BLaER1 treated with 17β-estradiol and CSF1 and Interleukin-3, amounts not matched to agents 10 nM and 100 nM (cell line): ENCODE data around the gene ICAM5.
"Not testable (repeated sequence)": the region's sequence is repeated elsewhere in the genome, so short reads cannot be mapped to it uniquely, and the experiment has no call there.

ENCODE experiments used
- H3K27ac ChIP-seq, 11 experiments: shearing (Covaris generic); formaldehyde crosslinking; 2 replicates each; pipeline ENCODE4 v1.8.1; 2022
- H3K27me3 ChIP-seq, 11 experiments: shearing (Covaris generic); formaldehyde crosslinking; 2 replicates each; pipeline ENCODE4 v1.8.1; 2022
- H3K36me3 ChIP-seq, 11 experiments: shearing (Covaris generic); formaldehyde crosslinking; 2 replicates each; pipeline ENCODE4 v1.8.1; 2022
- H3K4me1 ChIP-seq, 10 experiments: shearing (Covaris generic); formaldehyde crosslinking; 2 replicates each; pipeline ENCODE4 v1.8.1; 2022
- H3K4me2 ChIP-seq, 11 experiments: shearing (Covaris generic); formaldehyde crosslinking; 2 replicates each; pipeline ENCODE4 v1.8.1; 2022
- H3K4me3 ChIP-seq, 10 experiments: shearing (Covaris generic); formaldehyde crosslinking; 2 replicates each; pipeline ENCODE4 v1.8.1; 2022
- H3K9ac ChIP-seq, 11 experiments: shearing (Covaris generic); formaldehyde crosslinking; 2 replicates each; pipeline ENCODE4 v1.8.1; 2022
- H3K9me3 ChIP-seq, 11 experiments: shearing (Covaris generic); formaldehyde crosslinking; replicated peaks in 1 of 11; 2 replicates each; pipeline ENCODE4 v1.8.1; 2022
- H4K20me1 ChIP-seq, 11 experiments: shearing (Covaris generic); formaldehyde crosslinking; 2 replicates each; pipeline ENCODE4 v1.8.1; 2022
- Cebpa-rat ChIP-seq, 11 experiments: shearing (Covaris generic); IDR thresholded peaks; 2 replicates each; pipeline ENCODE4 v1.8.1; 2022

Gene ICAM5

DNA sequence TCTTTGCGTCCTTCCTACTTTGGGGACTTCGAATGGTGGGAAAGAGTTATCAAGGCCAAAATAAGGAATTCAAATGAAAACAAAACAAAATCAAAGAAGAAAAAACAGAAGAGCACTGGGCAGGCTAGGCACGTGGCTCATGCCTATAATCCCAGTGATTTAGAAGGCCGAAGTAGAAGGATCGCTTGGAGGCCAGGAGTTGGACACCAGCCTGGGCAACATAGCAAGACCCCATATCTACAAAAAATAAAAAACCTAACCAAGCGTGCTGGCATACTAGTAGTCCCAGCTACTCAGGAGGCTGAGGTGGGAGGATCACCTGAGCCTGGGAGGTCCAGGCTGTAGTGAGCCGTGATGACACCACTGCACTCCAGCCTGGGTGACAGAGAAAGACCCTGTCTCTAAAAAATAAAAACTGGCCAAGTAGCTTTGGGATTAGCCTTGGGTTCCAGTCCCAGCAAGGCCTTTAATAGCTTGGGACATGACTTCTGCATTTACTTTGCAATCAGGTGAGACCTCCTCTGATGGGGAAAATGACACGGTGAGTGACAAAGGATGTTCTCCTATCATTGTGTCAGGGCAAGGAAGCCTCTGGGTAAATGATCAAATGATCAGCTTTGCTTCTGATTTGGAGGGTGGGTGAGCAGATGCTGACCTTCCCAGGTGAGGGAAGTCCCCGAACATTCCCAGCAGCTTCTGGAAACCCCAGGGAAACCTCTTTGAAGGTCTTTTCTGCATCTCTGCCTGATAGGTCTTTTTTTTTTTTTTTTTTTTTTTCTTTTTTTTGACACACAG lies 11.8 kb upstream of the ICAM5 start:
- Histone ChIP-seq H3K27ac (no peak overlapping the region), H3K4me2 (peak overlapping the region in 3 of 11 experiments; percentile 28 to 70 (median 36); a peak in 5 of 22 replicates), H4K20me1 (peaks cover 0 to 100% (median 5%) of the 10 kb centered on the region in 11 experiments; a peak in 10 of 22 replicates)

DNA sequence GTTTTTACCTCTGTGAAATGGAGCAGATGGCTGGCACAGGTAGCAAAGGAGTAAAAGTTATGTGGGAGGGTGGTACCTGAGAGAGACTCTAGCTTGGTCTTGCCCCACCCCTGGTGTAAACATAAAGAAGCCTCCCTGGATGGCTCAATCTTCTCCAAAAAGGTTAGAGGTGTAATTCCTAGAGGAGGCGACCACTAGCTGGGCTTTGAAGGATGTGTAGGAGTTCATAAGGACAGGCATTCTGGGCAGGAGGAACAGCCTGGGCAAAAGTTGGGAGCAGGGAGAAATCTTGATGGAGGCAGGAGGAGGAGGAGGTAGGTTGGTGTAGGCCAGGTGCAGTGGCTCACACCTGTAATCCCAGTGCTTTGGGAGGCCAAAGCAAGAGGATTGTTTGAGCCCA lies 10.8 kb upstream of the ICAM5 start:
- Histone ChIP-seq H3K27ac (no peak overlapping the region), H3K4me2 (peak overlapping the region in 4 of 11 experiments; percentile 28 to 70 (median 50); a peak in 8 of 22 replicates), H3K9me3 (no peaks in the 10 kb centered on the region), H3K4me3 (no peak overlapping the region), H4K20me1 (peaks cover 0 to 100% (median 5%) of the 10 kb centered on the region in 11 experiments; a peak in 10 of 22 replicates), H3K27me3 (no peaks in the 10 kb centered on the region), H3K4me1 (peaks cover 11 to 97% (median 17%) of the 10 kb centered on the region in 10 experiments), H3K9ac (peak overlapping the region in 1 of 11 experiments; percentile 35; a peak in 2 of 22 replicates), H3K36me3 (peaks cover 18 to 99% (median 43%) of the 10 kb centered on the region in 11 experiments)
- TF ChIP-seq Cebpa-rat (IDR thresholded peaks at IDR 0.05), result no peak

More for the DNA sequence above, 11.8 kb upstream of the ICAM5 start:
- peaks cover 11 to 97% (median 19%) of the 10 kb centered on the region in 10 experiments for H3K4me1 ChIP-seq
- no peaks in the 10 kb centered on the region for H3K9me3 ChIP-seq
- H3K36me3 ChIP-seq, result peaks cover 11 to 99% (median 35%) of the 10 kb centered on the region in 11 experiments; a peak in 20 of 22 replicates
- H3K9ac ChIP-seq, result peak overlapping the region in 1 of 11 experiments; percentile 35; a peak in 1 of 22 replicates
- no peaks in the 10 kb centered on the region for H3K27me3 ChIP-seq
- H3K4me3 ChIP-seq, result no peak overlapping the region
- TF ChIP-seq Cebpa-rat (IDR thresholded peaks at IDR 0.05), result no peak

DNA sequence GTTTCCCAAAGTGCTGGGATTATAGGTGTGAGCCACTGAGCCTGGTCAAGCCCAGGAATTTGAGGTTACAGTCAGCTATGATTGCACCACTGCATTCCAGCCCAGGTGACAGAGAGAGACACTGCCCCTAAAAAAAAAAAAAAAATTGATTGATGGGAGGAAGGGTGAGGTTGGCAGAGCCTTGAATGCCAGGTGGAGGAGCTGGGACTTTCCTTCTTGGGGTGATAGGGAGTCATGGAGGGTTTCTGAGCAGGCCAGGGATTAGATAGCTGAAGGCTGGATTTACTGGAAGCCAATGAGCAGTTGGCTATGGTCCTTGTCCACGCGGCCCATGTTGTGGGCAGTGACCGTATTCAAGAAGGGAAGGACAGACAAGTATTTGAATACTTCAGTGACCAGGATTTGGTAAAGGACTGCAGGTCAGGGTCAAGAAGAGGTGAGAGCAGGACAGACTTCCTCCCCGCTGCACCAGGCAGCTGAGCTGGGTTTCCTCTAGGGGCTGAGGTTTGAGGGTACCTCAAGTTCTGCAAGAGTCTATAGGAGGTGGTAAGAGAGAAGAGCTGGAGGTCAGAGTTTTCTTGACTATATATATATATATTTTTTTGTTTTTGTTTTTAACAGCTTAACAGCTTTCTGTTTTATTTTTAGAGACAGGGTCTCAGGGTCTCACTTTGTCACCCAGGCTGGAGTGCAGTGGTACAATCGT lies 9.9 kb upstream of the ICAM5 start:
- Histone ChIP-seq H3K4me2 (peak overlapping the region; percentile 28 to 78 (median 54)), H3K27me3 (no peaks in the 10 kb centered on the region), H3K4me1 (peaks cover 12 to 97% (median 19%) of the 10 kb centered on the region in 10 experiments), H3K9me3 (no peaks in the 10 kb centered on the region), H3K27ac (no peak overlapping the region), H3K36me3 (peaks cover 22 to 99% (median 45%) of the 10 kb centered on the region in 11 experiments), H3K4me3 (no peak overlapping the region), H4K20me1 (peaks cover 0 to 100% (median under 1%) of the 10 kb centered on the region in 11 experiments; a peak in 10 of 22 replicates), H3K9ac (peak overlapping the region in 4 of 11 experiments; percentile 19 to 33 (median 30); a peak in 4 of 22 replicates)
- TF ChIP-seq Cebpa-rat (IDR thresholded peaks at IDR 0.05), result no peak

DNA sequence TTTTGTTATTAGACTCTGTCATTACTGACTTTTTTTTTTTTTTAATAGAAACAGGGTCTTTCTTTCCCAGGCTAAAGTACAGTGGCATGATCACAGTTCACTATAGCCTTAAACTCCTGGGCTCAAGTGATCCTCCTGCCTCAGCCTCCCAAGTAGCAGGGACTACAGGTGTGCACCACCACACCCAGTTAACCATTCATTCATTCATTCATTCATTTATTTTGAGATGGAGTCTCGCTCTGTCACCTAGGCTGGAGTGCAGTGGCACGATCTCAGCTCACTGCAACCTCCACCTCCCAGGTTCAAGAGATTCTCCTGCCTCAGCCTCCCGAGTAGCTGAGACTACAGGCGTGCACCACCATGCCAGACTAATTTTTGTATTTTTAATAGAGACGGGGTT lies 7.7 kb upstream of the ICAM5 start:
- not testable (repeated sequence) for H3K27me3 ChIP-seq, H3K4me2 ChIP-seq, H3K27ac ChIP-seq, H3K9me3 ChIP-seq, H3K4me3 ChIP-seq
- peaks cover 33 to 98% (median 40%) of the 10 kb centered on the region in 10 experiments for H3K4me1 ChIP-seq
- peaks cover 28 to 92% (median 49%) of the 10 kb centered on the region in 11 experiments for H3K36me3 ChIP-seq
- H3K9ac ChIP-seq, result peak overlapping the region in 1 of 11 experiments; percentile 35; a peak in 2 of 22 replicates
- peaks cover 0 to 100% (median 6%) of the 10 kb centered on the region in 11 experiments; a peak in 10 of 22 replicates for H4K20me1 ChIP-seq

DNA sequence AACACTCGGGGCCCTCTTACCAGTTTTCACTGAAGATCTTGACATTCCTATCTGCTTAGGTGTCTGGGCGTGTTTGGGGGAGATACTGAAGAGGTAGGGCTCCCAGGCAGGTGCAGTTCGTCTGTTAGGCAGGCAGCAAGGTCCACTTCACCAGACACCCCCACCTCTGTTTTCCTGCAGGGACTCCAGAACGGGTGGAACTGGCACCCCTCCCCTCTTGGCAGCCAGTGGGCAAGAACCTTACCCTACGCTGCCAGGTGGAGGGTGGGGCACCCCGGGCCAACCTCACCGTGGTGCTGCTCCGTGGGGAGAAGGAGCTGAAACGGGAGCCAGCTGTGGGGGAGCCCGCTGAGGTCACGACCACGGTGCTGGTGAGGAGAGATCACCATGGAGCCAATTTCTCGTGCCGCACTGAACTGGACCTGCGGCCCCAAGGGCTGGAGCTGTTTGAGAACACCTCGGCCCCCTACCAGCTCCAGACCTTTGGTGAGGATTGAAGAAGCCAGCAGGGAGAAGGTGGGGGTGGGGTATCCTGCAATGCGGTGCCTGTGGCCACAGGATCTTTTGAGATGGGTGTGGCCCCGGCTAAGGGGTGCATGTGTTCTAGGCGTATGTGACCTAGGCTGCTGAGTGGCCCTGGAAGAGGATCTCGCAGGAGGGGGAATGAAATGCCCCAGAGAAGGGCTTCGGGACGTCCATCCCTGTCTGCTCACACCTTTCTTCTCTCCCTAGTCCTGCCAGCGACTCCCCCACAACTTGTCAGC lies 6.3 kb upstream of the ICAM5 start:
- Histone ChIP-seq H3K4me1 (peaks cover 47 to 98% (median 53%) of the 10 kb centered on the region in 10 experiments), H3K27me3 (peaks cover 11 to 23% (median 20%) of the 10 kb centered on the region in 11 experiments), H3K9me3 (peaks cover 0 to 4% (median 0%) of the 10 kb centered on the region in 11 experiments; a peak in 2 of 22 replicates), H3K9ac (peak overlapping the region in 2 of 11 experiments; percentile 35 to 67; a peak in 3 of 22 replicates), H3K36me3 (peaks cover 24 to 78% (median 39%) of the 10 kb centered on the region in 11 experiments), H3K27ac (peak overlapping the region in 1 of 11 experiments; percentile 77; a peak in 2 of 22 replicates), H3K4me2 (peak overlapping the region in 3 of 11 experiments; percentile 0 to 86 (median 84); a peak in 5 of 22 replicates), H4K20me1 (peaks cover 0 to 96% (median 11%) of the 10 kb centered on the region in 11 experiments; a peak in 12 of 22 replicates), H3K4me3 (no peak overlapping the region)
- no peak for TF ChIP-seq Cebpa-rat (IDR thresholded peaks at IDR 0.05)

DNA sequence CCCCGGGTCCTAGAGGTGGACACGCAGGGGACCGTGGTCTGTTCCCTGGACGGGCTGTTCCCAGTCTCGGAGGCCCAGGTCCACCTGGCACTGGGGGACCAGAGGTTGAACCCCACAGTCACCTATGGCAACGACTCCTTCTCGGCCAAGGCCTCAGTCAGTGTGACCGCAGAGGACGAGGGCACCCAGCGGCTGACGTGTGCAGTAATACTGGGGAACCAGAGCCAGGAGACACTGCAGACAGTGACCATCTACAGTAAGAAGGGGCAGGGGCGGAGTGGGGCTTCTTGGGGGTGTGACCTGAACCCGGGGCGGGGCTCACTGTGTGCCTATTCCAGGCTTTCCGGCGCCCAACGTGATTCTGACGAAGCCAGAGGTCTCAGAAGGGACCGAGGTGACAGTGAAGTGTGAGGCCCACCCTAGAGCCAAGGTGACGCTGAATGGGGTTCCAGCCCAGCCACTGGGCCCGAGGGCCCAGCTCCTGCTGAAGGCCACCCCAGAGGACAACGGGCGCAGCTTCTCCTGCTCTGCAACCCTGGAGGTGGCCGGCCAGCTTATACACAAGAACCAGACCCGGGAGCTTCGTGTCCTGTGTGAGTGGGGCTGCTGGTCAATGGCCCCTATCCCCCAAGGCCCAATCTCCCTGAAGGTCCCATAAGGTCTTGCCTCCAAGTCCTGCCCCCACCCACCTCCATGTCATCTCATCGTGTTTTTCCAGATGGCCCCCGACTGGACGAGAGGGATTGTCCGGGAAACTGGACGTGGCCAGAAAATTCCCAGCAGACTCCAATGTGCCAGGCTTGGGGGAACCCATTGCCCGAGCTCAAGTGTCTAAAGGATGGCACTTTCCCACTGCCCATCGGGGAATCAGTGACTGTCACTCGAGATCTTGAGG lies 5.4 kb upstream of the ICAM5 start:
- no peak overlapping the region for H3K4me3 ChIP-seq
- peaks cover 19 to 32% (median 28%) of the 10 kb centered on the region in 11 experiments for H3K27me3 ChIP-seq
- peak overlapping the region in 1 of 11 experiments; percentile 77; a peak in 1 of 22 replicates for H3K27ac ChIP-seq
- no peak for TF ChIP-seq Cebpa-rat (IDR thresholded peaks at IDR 0.05)
- peaks cover 24 to 69% (median 39%) of the 10 kb centered on the region in 11 experiments for H3K36me3 ChIP-seq
- peaks cover 55 to 98% (median 60%) of the 10 kb centered on the region in 10 experiments for H3K4me1 ChIP-seq
- H3K4me2 ChIP-seq, result peak overlapping the region in 5 of 11 experiments; percentile 84 to 96 (median 94); a peak in 8 of 22 replicates
- H4K20me1 ChIP-seq, result peaks cover 0 to 88% (median 12%) of the 10 kb centered on the region in 11 experiments; a peak in 12 of 22 replicates
- peak overlapping the region in 1 of 11 experiments; percentile 35; a peak in 2 of 22 replicates for H3K9ac ChIP-seq
- H3K9me3 ChIP-seq, result peaks cover 0 to 6% (median 0%) of the 10 kb centered on the region in 11 experiments; a peak in 3 of 22 replicates

DNA sequence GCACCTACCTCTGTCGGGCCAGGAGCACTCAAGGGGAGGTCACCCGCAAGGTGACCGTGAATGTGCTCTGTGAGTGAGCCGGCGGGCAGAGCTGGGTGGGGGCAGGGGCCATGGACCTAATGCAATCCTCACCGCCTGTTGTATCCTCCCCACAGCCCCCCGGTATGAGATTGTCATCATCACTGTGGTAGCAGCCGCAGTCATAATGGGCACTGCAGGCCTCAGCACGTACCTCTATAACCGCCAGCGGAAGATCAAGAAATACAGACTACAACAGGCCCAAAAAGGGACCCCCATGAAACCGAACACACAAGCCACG lies 4.8 kb upstream of the ICAM5 start:
- Histone ChIP-seq H3K4me1 (peaks cover 54 to 97% (median 59%) of the 10 kb centered on the region in 10 experiments), H3K27ac (peak overlapping the region in 3 of 11 experiments; percentile 64 to 77 (median 76); a peak in 3 of 22 replicates), H3K9ac (no peak overlapping the region), H3K4me2 (peak overlapping the region in 8 of 11 experiments; percentile 84 to 96 (median 90); a peak in 12 of 22 replicates), H3K9me3 (peaks cover 0 to 7% (median 0%) of the 10 kb centered on the region in 11 experiments; a peak in 3 of 22 replicates), H3K4me3 (no peak overlapping the region), H3K36me3 (peaks cover 24 to 63% (median 39%) of the 10 kb centered on the region in 11 experiments), H4K20me1 (peaks cover 0 to 83% (median 13%) of the 10 kb centered on the region in 11 experiments; a peak in 15 of 22 replicates), H3K27me3 (peaks cover 25 to 38% (median 34%) of the 10 kb centered on the region in 11 experiments)
- TF ChIP-seq Cebpa-rat (IDR thresholded peaks at IDR 0.05), result no peak
